Esophagus squamous epithelium (tissue), 5 donors: Measurements from ENCODE around the gene ADAMTS1. TPM values are rescaled to one million over a fixed set of nuclear protein-coding genes. Genes with fewer than 3 reads are reported as not detected.
A peak's percentile ranks its signal among the peaks of the same experiment; 100 is the strongest.

ENCODE experiments used
- DNase-seq: peaks from one replicate; lab custom pipeline; 2025; lab: John Stamatoyannopoulos, UW
- H3K27ac ChIP-seq, 4 donors: fragments of 200-600 bp; sonication (generic); one replicate each; pipeline ENCODE4 v1.5.1; 2016 to 2019; ENCODE audit warnings: mild to moderate bottlenecking in 1 of 4
- H3K27me3 ChIP-seq, 4 donors: fragments of 200-600 bp; sonication (generic); 1 replicate in 3 of 4; 2 replicates in 1 of 4; pipeline versions ENCODE4 v1.5.1 to v1.6.0; 2017 to 2021; ENCODE audit warnings: antibody characterized with exemption in 1 of 4
- H3K36me3 ChIP-seq, 3 donors: fragments of 200-600 bp; sonication (generic); one replicate each; pipeline ENCODE4 v1.5.1; 2016 to 2019
- H3K4me1 ChIP-seq, 3 donors: fragments of 200-600 bp; sonication (generic); one replicate each; pipeline ENCODE4 v1.5.1; 2017 to 2019
- H3K4me3 ChIP-seq, 4 donors: fragments of 200-600 bp; sonication (generic); 1 replicate in 3 of 4; 2 replicates in 1 of 4; pipeline ENCODE4 v1.5.1; 2016 to 2019; ENCODE audit warnings: mild to moderate bottlenecking in 2 of 4, moderate library complexity in 1 of 4
- H3K9me3 ChIP-seq, 3 donors: fragments of 200-600 bp; sonication (generic); one replicate each; pipeline ENCODE4 v1.5.1; 2016 to 2019
- CTCF ChIP-seq, 6 experiments: fragments of 450-650 bp in 4 of 6; fragments of 200-600 bp in 2 of 6; sonication (generic) in 2 of 6; IDR thresholded peaks; one replicate each; pipeline ENCODE4 v1.5.1; 2016 to 2019; ENCODE audit warnings: antibody characterized with exemption in 6 of 6, mild to moderate bottlenecking in 4 of 6, moderate library complexity in 4 of 6
- POLR2A ChIP-seq, 4 donors: fragments of 450-650 bp; IDR thresholded peaks; one replicate each; pipeline ENCODE4 v1.6.1; 2017; ENCODE audit warnings: antibody characterized with exemption in 4 of 4, mild to moderate bottlenecking in 4 of 4, moderate library complexity in 3 of 4
- WGBS, 2 donors: methylation state at CpG; one replicate each; pipeline ENCODE4 v1.1.5; 2018; 5-methylcytosine and 5-hydroxymethylcytosine counted together
- intact Hi-C: fragments of 100-400 bp; cut with DNase I; formaldehyde crosslinking; loops from one replicate; pipeline ENCODE4 v1.15.0; 2022
- total RNA-seq, 4 donors: library from RNA; depleted of rRNA; stranded (reverse); fragments of >200 nt; gene quantifications; one replicate each; pipeline ENCODE4 v1.1.0, GENCODE V29; 2016
- donor health status: DM: yes; HTN: yes; CAD: no.

Gene ADAMTS1
- total RNA-seq, 4 donors from 2014 or later, result 2.8 to 33.0 (median 19.3) TPM

- Histone ChIP-seq H3K4me3 (peak overlapping the region; percentile 62 to 85 (median 78)), H3K4me1 (peaks cover 8 to 79% (median 14%) of the 10 kb centered on the region in 3 donors), H3K27me3 (peaks cover 0 to 48% (median 0%) of the 10 kb centered on the region in 4 donors), H3K36me3 (peaks cover 0 to 16% (median 8%) of the 10 kb centered on the region in 3 donors), H3K27ac (peak overlapping the region; percentile 77 to 96 (median 94)), H3K9me3 (no peaks in the 10 kb centered on the region)
- TF ChIP-seq POLR2A (IDR thresholded peaks at IDR 0.05) (no peak), CTCF (IDR thresholded peaks at IDR 0.05) (no peak)
- DNase-seq, result no peak
- intact Hi-C loops, result loop anchor here (5.0 kb wide), 1 partner anchor 1902 kb away; no protein-coding TSS in a partner anchor
- 0% methylated on average over 6 to 7 of the region's 7 CpGs for WGBS, 2 donors
These were observed 488 bp upstream of the ADAMTS1 start for GRCh38 chr21:26845759-26846035.

GRCh38 chr21:26844258-26845065 is 747 bp downstream of the ADAMTS1 start:
- TF ChIP-seq POLR2A (IDR thresholded peaks at IDR 0.05) (no peak), CTCF (IDR thresholded peaks at IDR 0.05) (no peak)
- 0 to 1% methylated on average over 4 to 13 of the region's 96 CpGs for WGBS, 2 donors
- peaks cover 11 to 29% (median 12%) of the 10 kb centered on the region in 3 donors for H3K36me3 ChIP-seq
- peak overlapping the region; percentile 62 to 85 (median 78) for H3K4me3 ChIP-seq
- H3K4me1 ChIP-seq, result peaks cover 11 to 82% (median 14%) of the 10 kb centered on the region in 3 donors
- no peak for DNase-seq
- H3K9me3 ChIP-seq, result no peaks in the 10 kb centered on the region
- intact Hi-C loops, result loop anchor here (5.0 kb wide), 1 partner anchor 1903 kb away; no protein-coding TSS in a partner anchor
- peaks cover 0 to 48% (median 0%) of the 10 kb centered on the region in 4 donors for H3K27me3 ChIP-seq
- peak overlapping the region; percentile 77 to 96 (median 94) for H3K27ac ChIP-seq

GRCh38 chr21:26843933-26844257 is 1.3 kb downstream of the ADAMTS1 start:
- Histone ChIP-seq H3K4me3 (peak overlapping the region; percentile 62 to 85 (median 78)), H3K4me1 (peaks cover 13 to 83% (median 14%) of the 10 kb centered on the region in 3 donors), H3K27ac (peak overlapping the region; percentile 77 to 96 (median 94)), H3K27me3 (peaks cover 0 to 48% (median 0%) of the 10 kb centered on the region in 4 donors), H3K9me3 (no peaks in the 10 kb centered on the region), H3K36me3 (peaks cover 16 to 34% (median 16%) of the 10 kb centered on the region in 3 donors)
- 0% methylated on average over 9 to 11 of the region's 11 CpGs for WGBS, 2 donors
- no peak for DNase-seq
- TF ChIP-seq CTCF (IDR thresholded peaks at IDR 0.05) (no peak), POLR2A (IDR thresholded peaks at IDR 0.05) (no peak)
- intact Hi-C loops, result no loop called here

GRCh38 chr21:26842974-26843932 is 2.0 kb downstream of the ADAMTS1 start:
- DNase-seq, result no peak
- peak overlapping the region; percentile 62 to 85 (median 78) for H3K4me3 ChIP-seq
- peaks cover 16 to 41% (median 17%) of the 10 kb centered on the region in 3 donors for H3K36me3 ChIP-seq
- H3K4me1 ChIP-seq, result peaks cover 14 to 89% (median 18%) of the 10 kb centered on the region in 3 donors
- no peaks in the 10 kb centered on the region for H3K9me3 ChIP-seq
- intact Hi-C loops, result no loop called here
- H3K27ac ChIP-seq, result peak overlapping the region; percentile 77 to 96 (median 94)
- 1% methylated on average over 23 to 31 of the region's 35 CpGs for WGBS, 2 donors
- TF ChIP-seq POLR2A (IDR thresholded peaks at IDR 0.05) (peak in 3 of 4 donors; percentile 7 to 43 (median 12)), CTCF (IDR thresholded peaks at IDR 0.05) (peak in 4 of 6 experiments; percentile 15 to 46 (median 32))
- peaks cover 0 to 48% (median 0%) of the 10 kb centered on the region in 4 donors for H3K27me3 ChIP-seq
